Fibroblast of skin of left biceps (primary cell): ENCODE results near the gene LEF1.
A peak's percentile ranks its signal among the peaks of the same experiment; 100 is the strongest.

Experiments
- DNase-seq, 2 experiments: peaks; one replicate each; pipeline ENCODE4 v3.0.0-alpha.2; 2013; ENCODE audit warnings: low read depth in 2 of 2

Gene LEF1

DNA sequence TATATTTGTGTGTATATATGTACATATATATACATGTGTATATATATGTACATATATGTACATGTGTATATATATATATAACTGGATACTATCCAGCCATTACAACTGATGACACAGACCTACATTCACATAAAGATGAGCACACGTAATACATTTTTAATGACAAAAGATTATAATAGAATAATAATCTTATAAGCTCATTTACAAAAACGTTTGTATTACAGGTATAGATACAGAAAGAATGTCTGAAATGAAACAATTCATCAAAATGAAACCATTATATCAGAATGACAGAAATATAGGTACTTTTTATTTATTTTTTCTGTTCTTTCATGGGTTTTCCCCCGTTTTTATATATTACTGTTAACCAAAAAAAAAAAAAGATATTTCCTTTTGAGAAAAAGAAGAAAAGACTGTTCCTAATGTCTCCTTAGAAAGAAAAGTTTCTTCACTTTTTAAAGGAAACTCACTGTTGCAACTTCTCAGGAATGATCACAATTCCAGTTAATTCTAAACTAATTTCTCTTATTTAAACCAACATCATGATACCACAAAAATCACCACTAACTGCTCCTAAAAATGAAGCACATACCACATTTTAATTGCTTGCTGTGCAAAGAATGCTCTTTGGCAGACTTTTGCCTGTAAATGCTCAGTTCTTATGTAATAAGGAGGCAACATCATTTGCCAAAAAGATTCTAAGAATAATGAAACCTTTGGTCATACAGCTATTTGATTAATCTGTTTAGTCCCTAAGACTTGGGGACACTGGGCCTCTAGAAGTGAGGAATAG, 18.9 kb downstream of the LEF1 start:
- DNase-seq = peak; percentile 72 to 77

DNA sequence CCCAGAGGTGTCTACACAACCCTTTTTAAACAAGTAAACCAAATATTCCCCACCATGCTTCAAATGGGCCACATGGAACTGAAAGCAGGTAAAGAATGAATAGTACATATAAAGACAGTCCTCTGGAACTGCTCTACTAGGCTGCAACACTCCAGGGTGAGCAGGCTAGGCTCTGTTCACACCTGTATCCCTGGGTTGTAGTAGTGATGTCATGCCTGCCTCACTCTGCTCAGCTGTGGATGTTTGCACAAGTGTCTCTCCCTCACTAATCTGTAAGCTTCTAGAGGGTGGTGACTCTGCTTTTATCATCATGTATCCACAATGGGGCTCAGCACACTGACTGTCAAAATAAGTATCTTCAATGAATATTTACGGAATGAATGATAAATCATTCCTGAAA, 20.4 kb downstream of the LEF1 start:
- no peak for DNase-seq

DNA sequence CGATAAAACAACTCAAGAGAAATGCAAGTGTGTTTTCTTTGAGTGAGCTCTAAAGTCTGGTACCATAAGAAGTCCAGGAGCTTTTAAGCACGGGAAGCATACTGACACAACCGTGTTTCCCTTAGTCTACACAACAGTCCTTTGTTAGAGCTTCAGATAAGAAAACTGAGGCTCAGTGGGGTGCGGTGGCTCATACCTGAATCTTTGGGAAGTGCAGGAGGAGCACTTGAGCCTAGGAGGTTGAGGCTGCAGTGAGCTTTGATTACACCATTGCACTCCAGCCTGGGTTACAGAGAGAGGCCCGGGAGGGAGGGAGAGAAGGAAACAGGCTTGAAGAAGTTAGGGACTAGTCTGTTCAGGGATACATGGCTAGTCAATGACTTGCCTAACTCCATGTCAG, 21.9 kb downstream of the LEF1 start:
- no peak for DNase-seq

DNA sequence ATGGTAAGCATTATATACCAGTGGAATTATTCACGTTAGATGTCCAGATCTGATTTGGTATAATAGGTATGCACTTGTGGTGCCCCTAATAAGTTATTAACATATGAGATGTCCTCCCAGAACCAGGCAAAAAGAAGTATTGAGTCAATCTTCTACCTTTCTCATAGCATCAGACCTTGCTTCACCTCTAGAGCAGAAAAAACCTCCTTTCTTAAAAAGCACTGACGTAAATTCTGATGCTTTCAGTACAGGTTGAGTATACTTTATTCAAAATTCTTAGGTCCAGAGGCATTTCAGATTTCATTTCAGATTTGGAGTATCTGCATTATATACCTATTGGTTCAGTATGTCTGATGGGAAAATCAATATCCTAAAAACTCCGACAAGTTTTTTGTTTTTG, 22.4 kb downstream of the LEF1 start:
- DNase-seq = no peak

DNA sequence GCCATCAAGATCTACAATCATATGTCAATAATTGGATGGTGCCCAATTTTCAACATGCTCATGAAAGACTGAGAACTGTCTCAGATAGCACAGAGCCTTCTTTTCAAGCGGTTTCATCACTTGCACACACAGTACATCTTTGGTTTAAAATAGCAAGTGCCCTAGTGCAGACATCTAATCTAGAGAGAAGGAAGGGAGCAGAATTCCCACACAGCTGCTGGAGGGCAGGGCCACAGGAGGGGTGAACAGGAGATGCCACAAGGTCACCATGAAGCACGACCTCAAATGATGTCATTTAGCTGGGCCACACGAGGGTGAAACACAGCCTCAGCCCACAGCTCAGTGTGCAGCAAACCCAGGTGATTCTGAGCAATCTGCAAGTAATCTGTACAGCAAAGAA, 24.3 kb downstream of the LEF1 start:
- no peak for DNase-seq

DNA sequence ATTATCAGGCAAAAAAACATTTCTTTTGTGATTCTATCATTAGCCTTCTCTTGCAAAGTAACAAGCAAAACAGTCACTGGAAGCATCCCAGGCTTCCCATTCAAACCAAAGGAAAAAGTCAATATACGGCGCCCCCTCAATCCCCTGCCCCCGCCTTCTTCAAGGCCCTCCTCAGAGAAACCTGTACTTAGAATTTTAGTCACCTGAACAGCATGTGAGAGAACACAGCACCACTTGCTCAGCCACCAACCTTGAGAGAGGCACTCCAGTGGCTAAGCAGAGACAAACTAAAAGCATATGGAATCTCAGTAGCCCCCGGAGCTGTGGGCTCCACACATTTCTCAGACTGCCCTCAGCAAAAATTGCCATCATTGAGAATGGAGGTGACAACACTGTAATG, 25.2 kb downstream of the LEF1 start:
- DNase-seq = no peak

DNA sequence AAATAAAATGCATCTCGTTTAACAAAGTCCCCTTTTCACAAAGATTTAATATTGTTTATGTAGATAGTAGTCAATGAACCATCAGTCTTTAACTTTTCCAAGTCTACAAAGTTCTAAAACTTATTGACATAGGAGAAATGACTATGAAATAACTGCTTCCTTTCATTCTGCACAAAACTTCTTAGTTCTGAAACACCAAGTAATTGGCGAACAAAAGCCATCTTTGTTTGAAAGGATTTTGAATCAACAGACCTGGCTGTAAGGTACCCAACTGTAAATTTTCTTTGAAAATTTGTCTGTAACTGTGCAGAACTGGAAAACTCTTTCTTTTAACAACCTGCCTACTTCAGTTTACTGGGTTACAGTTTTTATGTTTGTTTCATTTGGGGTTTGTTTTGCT, 25.9 kb downstream of the LEF1 start:
- DNase-seq = no peak

DNA sequence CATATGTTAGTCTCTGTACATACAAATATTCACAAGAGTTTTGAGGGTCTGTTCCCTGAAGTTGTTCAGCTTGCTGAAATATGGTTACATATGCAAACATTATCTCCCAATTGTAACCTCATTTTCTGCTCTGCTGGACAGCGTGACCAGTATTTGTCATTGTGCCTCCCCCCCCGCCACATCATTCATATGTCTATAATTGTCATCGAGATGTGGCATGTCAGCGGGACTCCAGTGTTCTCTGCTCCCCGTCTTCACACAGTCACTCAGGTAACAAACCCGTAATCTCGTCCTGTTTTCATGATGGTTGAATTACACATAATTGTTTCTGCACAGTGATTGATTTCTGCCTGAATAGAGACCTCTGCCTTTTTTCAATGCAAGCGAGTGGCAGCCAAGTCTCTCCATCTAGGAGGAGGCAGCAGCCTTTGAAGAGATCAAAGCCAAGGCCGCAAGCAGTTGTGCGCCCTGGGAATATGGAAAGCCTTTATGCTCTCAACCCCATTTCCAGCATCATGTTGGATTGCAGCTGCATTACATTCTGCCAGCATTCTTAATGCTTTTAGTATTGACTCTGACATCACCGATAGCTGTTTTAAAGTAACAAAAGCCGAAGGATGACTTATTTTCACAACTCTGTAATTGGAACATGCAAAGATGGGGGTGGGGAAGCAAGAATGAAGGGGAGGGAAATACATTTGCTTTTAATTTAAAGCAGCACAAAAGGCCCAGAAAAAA, 27.4 kb downstream of the LEF1 start:
- peak; percentile 83 to 86 for DNase-seq

DNA sequence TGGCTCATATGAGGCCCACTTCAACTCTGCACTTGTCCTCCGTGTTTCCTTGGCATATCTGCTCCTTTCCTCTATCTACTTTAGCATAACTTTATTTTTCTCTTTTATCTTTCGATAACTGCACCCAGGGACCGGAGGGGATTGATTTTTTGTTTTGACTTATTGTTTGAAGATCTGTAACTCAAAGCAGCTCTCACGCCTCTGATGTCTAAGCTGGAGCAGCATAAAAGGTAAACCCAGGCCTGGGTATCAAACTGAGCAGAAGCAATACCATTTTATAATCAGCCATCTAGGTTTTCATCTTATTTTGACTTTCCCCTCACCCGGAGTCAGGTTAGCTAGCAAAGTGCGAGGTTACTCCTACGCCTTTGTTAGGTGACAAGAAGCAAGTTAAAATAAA, 28.4 kb downstream of the LEF1 start:
- DNase-seq = no peak

DNA sequence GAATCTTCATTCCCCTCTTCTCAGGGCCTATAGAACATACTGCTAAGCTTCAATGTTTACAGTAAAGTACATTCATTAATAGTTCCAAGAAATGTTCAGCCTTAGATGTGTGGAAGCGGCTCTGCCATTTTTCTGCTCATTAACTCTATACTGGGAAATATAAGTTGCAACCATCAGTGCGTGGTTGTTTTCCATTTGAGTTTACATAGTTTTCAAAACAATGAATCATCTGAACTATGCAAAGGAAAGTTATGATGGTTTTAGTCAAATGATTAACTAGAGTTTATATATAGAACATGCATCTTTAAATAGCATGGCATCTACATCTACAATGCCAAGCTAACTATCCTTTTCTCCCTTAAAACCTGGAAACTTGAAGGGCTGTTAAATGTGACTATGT, 29.6 kb downstream of the LEF1 start:
- no peak for DNase-seq

DNA sequence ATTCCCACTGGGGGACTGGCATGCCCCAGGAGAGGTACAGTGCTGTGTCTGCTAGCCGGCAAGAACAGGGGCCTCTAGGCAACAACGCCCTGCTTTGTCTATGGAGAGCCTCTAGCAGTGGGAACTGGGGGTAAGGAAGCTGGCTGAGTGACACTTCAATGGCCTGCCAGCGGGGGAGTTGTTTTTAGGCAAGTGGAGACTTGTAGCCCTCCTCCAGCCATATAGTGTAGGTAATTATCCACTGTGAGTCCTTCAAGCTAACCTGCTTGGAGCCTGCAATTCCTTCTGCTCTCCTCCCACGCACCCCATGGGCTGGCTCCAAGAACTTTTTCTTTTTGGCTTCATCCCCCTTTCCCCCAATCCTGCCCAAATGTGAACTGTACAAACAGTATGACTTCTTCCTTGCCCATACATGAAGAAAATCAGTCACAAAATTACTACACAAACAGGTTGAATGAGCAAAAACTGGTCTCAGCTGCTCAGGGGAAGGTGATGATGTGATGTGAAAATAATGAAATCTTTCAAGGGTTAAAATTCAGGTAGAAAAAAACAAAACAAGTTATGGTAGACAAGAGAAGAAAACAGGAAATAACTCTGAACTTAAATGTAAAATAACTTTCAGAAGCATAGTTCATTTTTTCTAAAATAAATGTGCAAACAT, 33.1 kb downstream of the LEF1 start:
- no peak for DNase-seq

DNA sequence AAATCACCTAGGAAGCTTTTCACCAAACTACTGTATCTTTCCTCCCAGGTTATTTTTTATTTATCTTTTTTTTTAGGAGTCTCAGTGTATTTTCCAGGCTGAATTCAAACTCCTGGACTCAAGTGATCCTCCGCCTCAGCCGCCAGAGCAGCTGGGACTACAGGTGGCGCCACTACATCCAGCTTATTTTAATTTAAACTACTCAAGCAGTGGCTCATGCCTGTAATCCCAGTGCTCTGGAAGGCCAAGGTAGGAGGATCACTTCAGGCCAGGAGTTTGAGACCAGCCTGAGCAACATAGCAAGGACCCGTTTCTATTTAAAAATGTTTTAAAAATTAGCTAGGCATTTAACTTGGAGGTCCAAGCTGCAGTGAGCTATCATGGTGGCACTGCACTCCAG, 37.8 kb downstream of the LEF1 start:
- no peak for DNase-seq

DNA sequence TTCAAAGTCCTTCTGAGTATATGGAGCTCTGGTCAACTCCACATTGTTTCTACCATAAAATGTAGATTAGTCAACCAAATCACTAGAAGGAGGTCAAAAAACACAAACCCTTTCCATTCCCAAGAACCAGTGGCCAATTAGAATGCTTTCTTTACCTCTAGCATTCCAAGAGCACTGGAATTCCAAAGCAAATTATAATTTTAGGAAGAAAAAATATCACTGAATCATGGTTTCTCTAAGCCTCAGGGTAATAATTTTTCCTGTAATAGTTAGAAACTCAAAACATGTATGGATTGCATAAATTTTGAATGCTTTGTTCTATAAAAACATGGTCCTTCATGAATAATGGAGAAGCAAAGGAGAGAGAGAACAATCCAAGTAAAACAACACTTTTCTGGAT, 39.5 kb downstream of the LEF1 start:
- no peak for DNase-seq

DNA sequence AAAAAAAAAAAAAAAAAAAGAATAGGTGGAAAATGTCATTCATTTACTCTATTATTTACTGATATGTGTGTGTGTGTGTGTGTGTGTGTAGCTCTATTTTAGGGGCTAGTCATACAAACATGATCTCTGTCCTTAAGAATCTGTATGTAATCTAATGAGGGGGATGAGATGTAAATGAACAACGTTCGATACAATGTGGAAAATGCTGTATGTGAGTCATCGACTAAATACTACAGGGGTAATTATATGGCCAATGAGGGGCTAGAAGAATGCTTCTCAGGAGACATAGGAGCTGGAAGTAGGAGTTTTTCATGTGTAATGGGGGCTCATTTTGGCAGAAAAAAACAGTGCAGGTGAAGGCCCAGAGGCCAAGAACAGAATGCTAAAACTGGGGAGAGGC, 41.9 kb downstream of the LEF1 start:
- peak; percentile 15 to 30 for DNase-seq

DNA sequence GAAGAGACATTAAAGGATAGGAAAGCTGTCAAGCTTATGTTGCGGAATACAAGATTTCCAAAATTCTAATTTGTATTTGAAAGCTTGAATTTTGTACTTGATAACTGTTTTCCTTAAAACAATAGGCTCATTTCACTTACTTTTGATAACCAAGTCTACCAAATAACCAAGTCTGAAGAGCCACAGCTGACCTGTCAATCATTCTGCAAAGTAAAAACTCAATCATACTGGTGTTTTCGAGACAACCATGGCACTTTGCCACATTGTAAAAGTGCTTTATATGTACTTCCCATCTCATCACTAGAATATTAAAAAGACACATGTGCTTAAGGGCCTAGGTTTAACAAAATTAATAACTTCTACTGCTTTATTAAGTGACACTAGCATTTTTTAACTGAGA, 47.9 kb downstream of the LEF1 start:
- no peak for DNase-seq

DNA sequence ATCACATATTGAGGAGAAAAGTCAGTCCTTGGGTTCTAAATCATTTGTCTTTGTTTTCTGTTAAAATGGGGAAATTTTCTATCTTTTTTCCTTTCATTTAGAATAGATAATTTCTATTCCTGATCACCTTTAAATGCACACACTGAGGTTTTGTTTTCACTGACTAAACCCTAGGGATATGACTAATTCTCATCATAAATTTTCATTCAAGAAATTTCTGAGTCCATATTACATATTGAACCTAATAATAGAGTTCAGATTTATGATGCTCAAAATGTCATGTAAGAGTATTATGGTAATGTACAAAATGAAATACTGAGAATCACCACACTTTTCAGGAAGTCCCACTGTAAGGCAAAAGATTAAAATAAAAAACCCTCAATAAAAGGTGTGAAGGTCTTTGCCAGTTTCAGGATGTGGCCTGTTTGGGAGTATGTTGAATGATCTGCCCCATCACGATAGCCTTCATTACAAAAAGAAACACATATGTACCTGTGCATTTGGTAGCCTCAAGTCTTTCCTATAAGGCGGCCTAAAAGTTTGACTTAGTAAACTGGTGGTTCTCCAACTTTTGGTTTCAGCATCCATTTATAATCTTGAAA, 49.4 kb downstream of the LEF1 start:
- DNase-seq = no peak

DNA sequence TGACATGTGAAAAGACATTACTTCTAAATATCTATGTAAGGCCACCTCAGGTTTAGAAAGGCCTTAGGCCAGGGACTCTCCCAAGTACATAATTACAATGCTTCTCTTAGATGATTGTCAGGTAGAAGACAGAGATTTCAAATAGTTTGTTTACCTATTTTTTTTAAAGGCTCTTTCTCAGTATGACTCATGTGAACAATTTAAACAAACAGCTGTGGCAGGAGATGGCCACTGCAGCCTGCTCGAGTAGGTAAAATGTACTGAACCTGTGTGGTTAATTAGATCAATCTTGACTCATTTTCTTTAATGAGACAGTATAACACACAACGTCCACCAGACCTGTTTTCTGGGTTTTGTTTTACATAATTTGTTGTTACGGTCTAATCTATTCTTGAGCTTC, 50.2 kb downstream of the LEF1 start:
- DNase-seq = no peak

DNA sequence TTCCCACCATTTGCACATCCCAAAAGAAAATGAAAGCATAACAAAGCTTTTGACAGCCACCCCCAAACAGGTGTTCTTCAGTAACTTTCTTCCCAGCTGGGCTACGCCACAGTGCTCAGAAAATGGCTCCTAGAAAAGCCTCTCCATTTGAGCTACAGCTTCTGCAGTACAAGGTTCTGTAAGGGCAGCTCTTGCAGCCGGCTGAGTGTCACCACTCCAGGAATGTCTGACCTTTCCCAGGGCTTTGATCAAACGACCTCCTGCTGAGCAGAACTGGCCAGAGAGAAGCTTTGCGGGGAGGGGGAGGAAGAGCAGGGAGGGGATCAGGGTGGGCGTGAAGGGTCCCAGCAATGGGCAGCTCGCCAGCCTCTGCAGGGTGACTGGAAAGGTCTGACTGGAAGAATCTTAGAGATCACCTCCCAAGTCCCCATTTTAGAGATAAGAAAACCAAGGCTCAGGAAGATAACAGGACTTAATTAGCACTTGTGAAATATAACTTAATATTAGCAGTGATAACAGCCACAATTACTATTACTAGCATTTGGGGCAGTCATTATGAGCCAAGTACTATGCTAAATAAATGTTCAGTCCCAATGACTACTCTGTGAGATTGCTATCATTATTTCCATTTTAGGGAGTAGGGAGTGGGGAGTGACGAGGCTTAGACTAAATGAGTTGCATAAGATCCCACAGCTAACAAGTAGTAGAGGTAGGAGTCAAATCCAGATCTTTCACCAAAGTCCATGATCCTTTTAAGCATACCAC, 51.1 kb downstream of the LEF1 start:
- no peak for DNase-seq

DNA sequence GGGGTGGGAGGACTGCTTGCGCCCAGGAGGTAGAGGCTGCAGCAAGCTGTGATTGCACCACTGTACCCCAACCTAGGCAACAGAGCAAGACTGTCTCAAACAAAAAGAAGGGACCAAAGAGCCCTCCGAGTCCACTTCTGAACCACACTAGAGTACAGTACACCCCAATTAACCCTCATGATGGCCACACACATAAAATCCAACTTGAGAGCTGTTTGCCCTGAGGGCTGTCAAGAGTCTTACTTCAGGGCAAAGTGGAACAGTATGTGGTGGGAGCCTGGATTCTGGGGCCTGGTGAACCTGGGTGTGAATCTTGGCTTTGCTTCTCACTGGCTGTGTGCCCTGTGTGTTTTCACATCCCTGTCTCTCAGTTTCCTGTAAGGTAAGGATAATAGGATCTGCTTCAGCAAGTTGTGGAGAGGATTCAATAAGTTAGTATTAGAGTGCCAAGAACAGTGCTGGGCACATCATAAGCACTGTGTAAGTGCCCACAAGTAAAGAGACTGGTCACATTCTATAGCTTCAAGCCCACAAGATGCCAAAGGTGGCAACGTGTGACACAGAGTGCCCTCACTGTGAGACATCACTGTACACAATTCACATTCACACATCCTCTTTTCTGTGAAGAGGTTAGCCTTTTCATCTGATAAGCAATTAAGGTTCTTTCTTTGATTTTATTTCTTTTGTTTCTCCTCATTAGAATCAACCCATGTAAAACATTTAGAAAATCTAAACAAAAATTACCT, 52.1 kb downstream of the LEF1 start:
- DNase-seq = no peak

DNA sequence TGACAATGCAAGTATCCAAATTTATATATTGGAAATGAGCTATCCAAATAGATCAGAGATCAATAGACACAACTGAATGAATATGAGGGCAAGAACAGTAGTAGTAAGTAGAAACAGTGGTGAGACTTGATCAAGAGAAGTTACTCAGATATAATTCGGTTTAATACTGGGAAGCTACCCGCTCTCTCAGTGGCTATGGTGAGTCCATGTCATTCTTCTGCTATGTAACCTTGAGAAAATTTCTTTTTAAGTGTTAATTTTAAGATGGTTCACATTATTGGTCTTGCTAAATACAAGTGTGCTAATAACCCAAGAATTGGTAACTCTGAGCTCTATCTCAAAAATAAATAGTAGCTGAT, 53.6 kb downstream of the LEF1 start:
- DNase-seq = no peak

DNA sequence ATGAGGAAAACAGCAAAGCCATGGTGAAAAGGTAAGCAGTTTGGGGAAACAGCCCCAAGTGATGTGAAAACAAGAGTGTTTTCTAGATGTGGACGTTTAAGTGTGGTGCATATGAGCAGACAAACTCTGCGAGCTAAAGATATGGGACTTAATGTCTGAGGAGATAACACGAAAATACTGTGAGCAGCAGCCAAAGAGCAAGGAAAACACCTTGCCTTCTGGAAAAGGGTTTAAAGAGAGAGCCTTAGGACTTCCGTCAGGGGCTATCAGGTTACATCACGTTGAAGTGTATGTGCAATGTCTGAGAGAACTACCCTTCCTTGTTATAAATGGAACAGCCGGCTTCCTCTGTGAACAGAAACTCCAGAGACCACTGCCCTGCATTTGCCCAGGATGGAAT, 54.2 kb downstream of the LEF1 start:
- DNase-seq = no peak
